ENCODE measurements around the gene ITGAL. TPM values are rescaled to one million over a fixed set of nuclear protein-coding genes. Genes with fewer than 3 reads are reported as not detected.

Gene ITGAL
- total and polyA plus RNA-seq, 10 donors: 26.6 to 212 (median 130) TPM

DNA sequence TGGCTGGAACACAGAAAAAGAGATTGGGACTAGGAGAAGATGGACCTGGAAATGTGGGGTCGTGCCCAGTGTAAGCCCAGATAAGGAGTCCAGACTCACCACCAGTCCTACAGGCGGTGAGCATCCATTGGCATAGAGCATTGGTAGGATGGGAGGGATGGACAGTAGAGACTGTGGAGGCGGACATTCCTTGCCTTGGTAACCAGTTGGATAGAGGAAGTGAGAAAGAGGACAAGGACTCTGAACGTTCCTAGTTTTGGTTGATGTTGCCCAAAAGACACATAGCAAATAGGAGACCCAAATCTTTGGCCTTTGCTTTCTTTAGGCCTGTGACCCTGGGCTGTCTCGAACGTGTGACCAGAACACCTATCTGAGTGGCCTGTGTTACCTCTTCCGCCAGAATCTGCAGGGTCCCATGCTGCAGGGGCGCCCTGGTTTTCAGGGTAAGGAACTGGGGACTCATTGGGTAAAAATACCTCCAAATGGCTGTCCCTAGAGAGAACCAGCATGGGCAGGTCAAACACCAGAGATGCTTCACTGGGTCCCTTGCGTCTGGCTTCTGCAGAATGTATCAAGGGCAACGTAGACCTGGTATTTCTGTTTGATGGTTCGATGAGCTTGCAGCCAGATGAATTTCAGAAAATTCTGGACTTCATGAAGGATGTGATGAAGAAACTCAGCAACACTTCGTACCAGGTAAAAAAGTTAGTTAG lies 6.4 kb downstream of the ITGAL start:
- Histone ChIP-seq H3K4me1 (peaks cover 0 to 81% (median 33%) of the 10 kb centered on the region in 6 donors), H3K27ac (peak overlapping the region in 1 of 8 donors; percentile 45), H3K36me3 (peaks cover 0 to 98% (median 56%) of the 10 kb centered on the region in 6 donors), H3K9me3 (no peaks in the 10 kb centered on the region), H3K4me3 (no peak overlapping the region), H3K27me3 (replicated peaks in 1 of 7) (peaks cover 0 to 6% (median 0%) of the 10 kb centered on the region in 7 donors)
- TF ChIP-seq POLR2A (IDR thresholded peaks at IDR 0.05) (no peak), POLR2AphosphoS5 (IDR thresholded peaks at IDR 0.05) (no peak)
- TF ChIP-seq, protein P1, sequence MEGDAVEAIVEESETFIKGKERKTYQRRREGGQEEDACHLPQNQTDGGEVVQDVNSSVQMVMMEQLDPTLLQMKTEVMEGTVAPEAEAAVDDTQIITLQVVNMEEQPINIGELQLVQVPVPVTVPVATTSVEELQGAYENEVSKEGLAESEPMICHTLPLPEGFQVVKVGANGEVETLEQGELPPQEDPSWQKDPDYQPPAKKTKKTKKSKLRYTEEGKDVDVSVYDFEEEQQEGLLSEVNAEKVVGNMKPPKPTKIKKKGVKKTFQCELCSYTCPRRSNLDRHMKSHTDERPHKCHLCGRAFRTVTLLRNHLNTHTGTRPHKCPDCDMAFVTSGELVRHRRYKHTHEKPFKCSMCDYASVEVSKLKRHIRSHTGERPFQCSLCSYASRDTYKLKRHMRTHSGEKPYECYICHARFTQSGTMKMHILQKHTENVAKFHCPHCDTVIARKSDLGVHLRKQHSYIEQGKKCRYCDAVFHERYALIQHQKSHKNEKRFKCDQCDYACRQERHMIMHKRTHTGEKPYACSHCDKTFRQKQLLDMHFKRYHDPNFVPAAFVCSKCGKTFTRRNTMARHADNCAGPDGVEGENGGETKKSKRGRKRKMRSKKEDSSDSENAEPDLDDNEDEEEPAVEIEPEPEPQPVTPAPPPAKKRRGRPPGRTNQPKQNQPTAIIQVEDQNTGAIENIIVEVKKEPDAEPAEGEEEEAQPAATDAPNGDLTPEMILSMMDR (IDR thresholded peaks at IDR 0.05 in 8 of 11, conservative IDR thresholded peaks at IDR 0.05 in 3 of 11): no peak
- 83 to 88% (median 84%) methylated on average over 12 of the region's 12 CpGs for WGBS, 5 donors
- intact Hi-C loops (cut with DNase I; ENCODE audit: low total_unique reads): no loop called here
- DNase-seq: no peak

DNA sequence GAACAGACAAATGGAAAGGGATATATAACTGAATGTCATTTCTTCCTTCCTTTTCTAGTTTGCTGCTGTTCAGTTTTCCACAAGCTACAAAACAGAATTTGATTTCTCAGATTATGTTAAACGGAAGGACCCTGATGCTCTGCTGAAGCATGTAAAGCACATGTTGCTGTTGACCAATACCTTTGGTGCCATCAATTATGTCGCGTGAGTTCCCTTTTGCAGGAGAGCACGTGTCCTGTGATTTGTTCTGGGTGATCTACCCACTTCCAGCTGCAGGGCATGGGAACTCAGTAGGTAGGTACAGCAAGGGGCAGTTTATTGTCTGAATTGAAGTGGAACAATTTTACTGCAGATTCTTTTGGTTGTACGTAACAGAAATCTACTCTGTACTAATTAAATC lies 8.8 kb downstream of the ITGAL start:
- Histone ChIP-seq H3K27me3 (replicated peaks in 1 of 7) (no peaks in the 10 kb centered on the region), H3K27ac (no peak overlapping the region), H3K4me1 (peaks cover 0 to 73% (median 15%) of the 10 kb centered on the region in 6 donors), H3K4me3 (no peak overlapping the region), H3K9me3 (no peaks in the 10 kb centered on the region), H3K36me3 (peaks cover 0 to 98% (median 67%) of the 10 kb centered on the region in 6 donors)
- 69 to 86% (median 81%) methylated on average over 5 of the region's 5 CpGs for WGBS, 5 donors
- intact Hi-C loops (cut with DNase I; ENCODE audit: low total_unique reads): no loop called here
- TF ChIP-seq POLR2AphosphoS5 (IDR thresholded peaks at IDR 0.05): no peak
- TF ChIP-seq, protein P1 (IDR thresholded peaks at IDR 0.05 in 8 of 11, conservative IDR thresholded peaks at IDR 0.05 in 3 of 11): no peak
- TF ChIP-seq POLR2A (IDR thresholded peaks at IDR 0.05): no peak
- DNase-seq: no peak

DNA sequence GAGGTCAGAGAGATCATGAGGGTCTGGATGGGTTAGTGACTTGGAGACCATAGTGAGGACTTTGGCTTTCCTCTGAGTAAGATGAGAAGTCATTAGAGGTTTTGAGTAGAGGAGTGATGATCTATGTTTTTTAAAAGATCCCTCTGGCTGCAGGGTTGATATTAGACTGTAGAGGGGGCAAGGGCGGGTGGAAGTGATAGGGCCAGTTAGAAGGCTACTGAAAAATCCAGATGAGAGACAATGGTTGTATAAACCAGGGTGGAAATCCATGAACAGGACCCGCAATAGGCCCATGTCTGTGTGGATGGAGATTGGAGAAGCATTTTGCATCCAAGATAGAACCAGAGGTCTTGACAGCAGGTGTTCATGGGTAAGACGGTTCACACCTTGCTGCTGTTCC lies 9.8 kb downstream of the ITGAL start:
- DNase-seq: no peak
- intact Hi-C loops (cut with DNase I; ENCODE audit: low total_unique reads): no loop called here
- H3K27ac ChIP-seq: peak overlapping the region in 1 of 8 donors; percentile 32
- no peaks in the 10 kb centered on the region for H3K27me3 ChIP-seq (replicated peaks in 1 of 7)
- TF ChIP-seq, protein P1 (IDR thresholded peaks at IDR 0.05 in 8 of 11, conservative IDR thresholded peaks at IDR 0.05 in 3 of 11): no peak
- TF ChIP-seq POLR2AphosphoS5 (IDR thresholded peaks at IDR 0.05): no peak
- no peak for TF ChIP-seq POLR2A (IDR thresholded peaks at IDR 0.05)
- H3K4me1 ChIP-seq: peaks cover 0 to 64% (median 10%) of the 10 kb centered on the region in 6 donors
- H3K4me3 ChIP-seq: no peak overlapping the region
- peaks cover 0 to 98% (median 71%) of the 10 kb centered on the region in 6 donors for H3K36me3 ChIP-seq
- 83 to 94% (median 93%) methylated on average over 3 of the region's 3 CpGs for WGBS, 5 donors
- no peaks in the 10 kb centered on the region for H3K9me3 ChIP-seq

DNA sequence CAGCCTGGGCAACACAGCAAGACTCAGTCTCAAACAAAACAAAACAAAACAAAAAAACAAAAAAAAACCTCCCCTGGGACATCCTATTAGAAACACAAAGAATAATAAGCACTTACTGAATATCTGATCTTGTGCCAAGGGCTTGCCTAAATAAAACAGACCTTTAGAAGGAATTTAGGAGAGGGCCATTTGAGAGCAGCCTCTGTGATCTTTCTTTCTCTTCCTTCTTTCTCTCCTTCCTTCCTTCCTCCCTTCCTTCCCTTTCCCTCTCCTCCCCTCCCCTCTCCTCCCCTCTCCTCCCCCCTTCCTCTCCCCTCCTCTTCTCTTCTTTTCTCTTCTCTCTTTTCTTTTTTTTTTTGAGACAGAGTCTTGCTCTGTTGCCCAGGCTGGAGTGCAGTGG lies 12.3 kb downstream of the ITGAL start:
- intact Hi-C loops (cut with DNase I; ENCODE audit: low total_unique reads): no loop called here
- Histone ChIP-seq H3K9me3 (no peaks in the 10 kb centered on the region), H3K27ac (no peak overlapping the region), H3K27me3 (replicated peaks in 1 of 7) (no peaks in the 10 kb centered on the region), H3K4me1 (peaks cover 0 to 55% (median 2%) of the 10 kb centered on the region in 6 donors), H3K4me3 (no peak overlapping the region), H3K36me3 (peaks cover 0 to 100% (median 88%) of the 10 kb centered on the region in 6 donors)
- no peak for DNase-seq
- TF ChIP-seq, protein P1 (IDR thresholded peaks at IDR 0.05 in 8 of 11, conservative IDR thresholded peaks at IDR 0.05 in 3 of 11): no peak
- TF ChIP-seq POLR2A (IDR thresholded peaks at IDR 0.05): no peak
- no peak for TF ChIP-seq POLR2AphosphoS5 (IDR thresholded peaks at IDR 0.05)
